ENCODE measurements around the gene DBX1.

DNA sequence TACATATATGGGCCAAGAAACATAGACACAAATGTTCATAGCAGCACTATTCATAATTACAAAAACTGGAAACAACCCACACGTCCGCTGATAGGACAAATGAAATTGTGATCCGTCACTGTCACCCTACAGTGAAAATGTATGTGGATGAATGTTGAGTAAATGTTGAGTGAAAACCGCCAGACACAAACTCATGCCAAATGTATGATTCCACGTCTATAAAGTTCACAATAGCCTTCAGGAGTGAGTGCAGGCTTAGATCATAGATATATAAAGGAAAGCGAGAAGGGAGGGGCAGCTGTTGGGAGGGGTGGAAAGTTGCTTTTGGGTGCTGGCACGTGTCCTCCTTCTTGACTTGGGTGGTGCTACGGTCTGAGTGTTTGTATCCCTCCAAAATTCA, 33.6 kb downstream of the DBX1 start:
- TF ChIP-seq CAMTA2 (CRISPR knock-in tag; IDR thresholded peaks at IDR 0.05; ENCODE audit: borderline replicate concordance) (no peak), POLR2A (IDR thresholded peaks at IDR 0.05; ENCODE audit: insufficient read depth in 1 of 2, low read depth in 2 of 2, low read length in 2 of 2) (no peak), EZH2 (conservative IDR thresholded peaks at IDR 0.05; ENCODE audit: low read depth, low read length) (no peak), POLR2AphosphoS5 (IDR thresholded peaks at IDR 0.05; ENCODE audit: low read depth, low read length) (no peak), JUND (CRISPR knock-in tag; IDR thresholded peaks at IDR 0.05) (no peak), YY1 (IDR thresholded peaks at IDR 0.05; ENCODE audit: insufficient read depth, insufficient replicate concordance, low read depth, low read length) (no peak), SMAD1 (CRISPR knock-in tag; IDR thresholded peaks at IDR 0.05; ENCODE audit: borderline replicate concordance, low read depth) (no peak), GATAD2A (CRISPR knock-in tag; IDR thresholded peaks at IDR 0.05) (no peak), IKZF1 (IDR thresholded peaks at IDR 0.05) (no peak), ZFP41 (CRISPR knock-in tag; IDR thresholded peaks at IDR 0.05; ENCODE audit: borderline replicate concordance) (no peak), ZNF205 (CRISPR knock-in tag; IDR thresholded peaks at IDR 0.05) (no peak)
- TF ChIP-seq, protein P1, sequence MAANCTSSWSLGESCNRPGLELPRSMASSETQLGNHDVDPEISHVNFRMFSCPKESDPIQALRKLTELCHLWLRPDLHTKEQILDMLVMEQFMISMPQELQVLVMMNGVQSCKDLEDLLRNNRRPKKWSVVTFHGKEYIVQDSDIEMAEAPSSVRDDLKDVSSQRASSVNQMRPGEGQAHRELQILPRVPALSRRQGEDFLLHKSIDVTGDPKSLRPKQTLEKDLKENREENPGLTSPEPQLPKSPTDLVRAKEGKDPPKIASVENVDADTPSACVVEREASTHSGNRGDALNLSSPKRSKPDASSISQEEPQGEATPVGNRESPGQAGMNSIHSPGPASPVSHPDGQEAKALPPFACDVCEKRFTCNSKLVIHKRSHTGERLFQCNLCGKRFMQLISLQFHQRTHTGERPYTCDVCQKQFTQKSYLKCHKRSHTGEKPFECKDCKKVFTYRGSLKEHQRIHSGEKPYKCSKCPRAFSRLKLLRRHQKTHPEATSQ (CRISPR knock-in tag; IDR thresholded peaks at IDR 0.05; ENCODE audit: borderline replicate concordance) = no peak
- TF ChIP-seq, protein P2, sequence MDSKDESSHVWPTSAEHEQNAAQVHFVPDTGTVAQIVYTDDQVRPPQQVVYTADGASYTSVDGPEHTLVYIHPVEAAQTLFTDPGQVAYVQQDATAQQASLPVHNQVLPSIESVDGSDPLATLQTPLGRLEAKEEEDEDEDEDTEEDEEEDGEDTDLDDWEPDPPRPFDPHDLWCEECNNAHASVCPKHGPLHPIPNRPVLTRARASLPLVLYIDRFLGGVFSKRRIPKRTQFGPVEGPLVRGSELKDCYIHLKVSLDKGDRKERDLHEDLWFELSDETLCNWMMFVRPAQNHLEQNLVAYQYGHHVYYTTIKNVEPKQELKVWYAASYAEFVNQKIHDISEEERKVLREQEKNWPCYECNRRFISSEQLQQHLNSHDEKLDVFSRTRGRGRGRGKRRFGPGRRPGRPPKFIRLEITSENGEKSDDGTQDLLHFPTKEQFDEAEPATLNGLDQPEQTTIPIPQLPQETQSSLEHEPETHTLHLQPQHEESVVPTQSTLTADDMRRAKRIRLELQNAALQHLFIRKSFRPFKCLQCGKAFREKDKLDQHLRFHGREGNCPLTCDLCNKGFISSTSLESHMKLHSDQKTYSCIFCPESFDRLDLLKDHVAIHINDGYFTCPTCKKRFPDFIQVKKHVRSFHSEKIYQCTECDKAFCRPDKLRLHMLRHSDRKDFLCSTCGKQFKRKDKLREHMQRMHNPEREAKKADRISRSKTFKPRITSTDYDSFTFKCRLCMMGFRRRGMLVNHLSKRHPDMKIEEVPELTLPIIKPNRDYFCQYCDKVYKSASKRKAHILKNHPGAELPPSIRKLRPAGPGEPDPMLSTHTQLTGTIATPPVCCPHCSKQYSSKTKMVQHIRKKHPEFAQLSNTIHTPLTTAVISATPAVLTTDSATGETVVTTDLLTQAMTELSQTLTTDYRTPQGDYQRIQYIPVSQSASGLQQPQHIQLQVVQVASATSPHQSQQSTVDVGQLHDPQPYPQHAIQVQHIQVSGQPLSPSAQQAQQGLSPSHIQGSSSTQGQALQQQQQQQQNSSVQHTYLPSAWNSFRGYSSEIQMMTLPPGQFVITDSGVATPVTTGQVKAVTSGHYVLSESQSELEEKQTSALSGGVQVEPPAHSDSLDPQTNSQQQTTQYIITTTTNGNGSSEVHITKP (CRISPR knock-in tag; IDR thresholded peaks at IDR 0.05; ENCODE audit: low read depth) = no peak
- TF ChIP-seq, protein P3, sequence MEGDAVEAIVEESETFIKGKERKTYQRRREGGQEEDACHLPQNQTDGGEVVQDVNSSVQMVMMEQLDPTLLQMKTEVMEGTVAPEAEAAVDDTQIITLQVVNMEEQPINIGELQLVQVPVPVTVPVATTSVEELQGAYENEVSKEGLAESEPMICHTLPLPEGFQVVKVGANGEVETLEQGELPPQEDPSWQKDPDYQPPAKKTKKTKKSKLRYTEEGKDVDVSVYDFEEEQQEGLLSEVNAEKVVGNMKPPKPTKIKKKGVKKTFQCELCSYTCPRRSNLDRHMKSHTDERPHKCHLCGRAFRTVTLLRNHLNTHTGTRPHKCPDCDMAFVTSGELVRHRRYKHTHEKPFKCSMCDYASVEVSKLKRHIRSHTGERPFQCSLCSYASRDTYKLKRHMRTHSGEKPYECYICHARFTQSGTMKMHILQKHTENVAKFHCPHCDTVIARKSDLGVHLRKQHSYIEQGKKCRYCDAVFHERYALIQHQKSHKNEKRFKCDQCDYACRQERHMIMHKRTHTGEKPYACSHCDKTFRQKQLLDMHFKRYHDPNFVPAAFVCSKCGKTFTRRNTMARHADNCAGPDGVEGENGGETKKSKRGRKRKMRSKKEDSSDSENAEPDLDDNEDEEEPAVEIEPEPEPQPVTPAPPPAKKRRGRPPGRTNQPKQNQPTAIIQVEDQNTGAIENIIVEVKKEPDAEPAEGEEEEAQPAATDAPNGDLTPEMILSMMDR (CRISPR knock-in tag; IDR thresholded peaks at IDR 0.05) = no peak

All from HepG2 (cell line).